Hindlimb muscle (tissue), 1 donor: ENCODE results near the gene SEMG1. TPM values are rescaled to one million over a fixed set of nuclear protein-coding genes. Genes with fewer than 3 reads are reported as not detected.

Source experiments
- DNase-seq: peaks from one replicate; pipeline ENCODE4 v3.0.0-alpha.2; 2013
- polyA plus RNA-seq: library from polyadenylated mRNA; unstranded; fragments of 120-200 nt; gene quantifications from one replicate; pipeline ENCODE4 v1.2.1, GENCODE V29; 2013; ENCODE audit not compliant: insufficient read length

Gene SEMG1
- not detected for polyA plus RNA-seq

GRCh38 chr20:45206725-45207124, at the start of gene SEMG1:
SEMG1 (plus strand) TSS chr20:45207033; CDS start chr20:45207054, 21 bp downstream.
- DNase-seq, result no peak

GRCh38 chr20:45157962-45158361, 48.9 kb upstream of the SEMG1 start:
- no peak for DNase-seq

GRCh38 chr20:45163083-45163803, 43.6 kb upstream of the SEMG1 start:
- DNase-seq, result no peak

GRCh38 chr20:45164906-45165305, 41.9 kb upstream of the SEMG1 start:
- DNase-seq, result no peak

- no peak for DNase-seq
Measured at GRCh38 chr20:45173522-45173921, 33.3 kb upstream of the SEMG1 start.

GRCh38 chr20:45174434-45175364, 32.1 kb upstream of the SEMG1 start, which contains the start of gene PI3:
PI3 (plus strand) TSS chr20:45174902; CDS start chr20:45174923, 21 bp downstream.
- DNase-seq, result no peak

- no peak for DNase-seq
Measured at GRCh38 chr20:45176526-45177267, 30.1 kb upstream of the SEMG1 start.

GRCh38 chr20:45179166-45179565, 27.7 kb upstream of the SEMG1 start:
- DNase-seq, result no peak

GRCh38 chr20:45181639-45182038, 25.2 kb upstream of the SEMG1 start:
- no peak for DNase-seq

GRCh38 chr20:45183084-45183483, 23.7 kb upstream of the SEMG1 start:
- DNase-seq, result no peak

GRCh38 chr20:45187693-45188092, 19.1 kb upstream of the SEMG1 start:
- no peak for DNase-seq

GRCh38 chr20:45189067-45189609, 17.7 kb upstream of the SEMG1 start:
- no peak for DNase-seq

GRCh38 chr20:45189861-45190260, 17.0 kb upstream of the SEMG1 start:
- DNase-seq, result no peak

- no peak for DNase-seq
Measured at GRCh38 chr20:45191926-45192325, 14.9 kb upstream of the SEMG1 start.

- no peak for DNase-seq
Measured at GRCh38 chr20:45193331-45193730, 13.5 kb upstream of the SEMG1 start.

- no peak for DNase-seq
Measured at GRCh38 chr20:45209924-45210323, 3.1 kb downstream of the SEMG1 start.

- DNase-seq, result no peak
Measured at GRCh38 chr20:45211569-45212474, 5.0 kb downstream of the SEMG1 start.

GRCh38 chr20:45212836-45213235, 6.0 kb downstream of the SEMG1 start:
- DNase-seq, result no peak

- DNase-seq, result no peak
Measured at GRCh38 chr20:45218124-45218523, 11.3 kb downstream of the SEMG1 start.

- no peak for DNase-seq
Measured at GRCh38 chr20:45218636-45219035, 11.8 kb downstream of the SEMG1 start.

- DNase-seq, result no peak
Measured at GRCh38 chr20:45221076-45221475, 14.2 kb downstream of the SEMG1 start, which contains the start of gene SEMG2. SEMG2 (plus strand) TSS chr20:45221373; CDS start chr20:45221390, 17 bp downstream.
